WTC11 (cell line): ENCODE measurements around the gene MRPL55. TPM values are rescaled to one million over a fixed set of nuclear protein-coding genes. Genes with fewer than 3 reads are reported as not detected.

ENCODE experiments used
- ATAC-seq: fragments of 200-7000 bp; cut with Tn5 transposase; 2 replicates; pipeline ENCODE4 v1.10.0; 2021; ENCODE audit warnings: mild to moderate bottlenecking, moderate library complexity
- CTCF ChIA-PET: fragments of 300-600 bp; sonication (Branson Sonifier 250); formaldehyde crosslinking; loops from one replicate; lab custom pipeline; 2021; ENCODE audit warnings: antibody characterized with exemption; lab: Charles Lee
- POLR2A ChIA-PET: fragments of 350-600 bp; sonication (Branson Sonifier 250); formaldehyde crosslinking; loops from one replicate; lab custom pipeline; 2021; ENCODE audit warnings: antibody characterized with exemption; lab: Charles Lee
- DNase-seq: peaks from one replicate; pipeline ENCODE4 v3.0.0; 2021; ENCODE audit warnings: low spot score
- H3K27ac Mint-ChIP-seq: 2 replicates; pipeline ENCODE4 v1.8.0; 2021; ENCODE audit warnings: mixed read lengths
- H3K27me3 Mint-ChIP-seq: 2 replicates; pipeline ENCODE4 v1.8.0; 2021; ENCODE audit warnings: low read depth, mild to moderate bottlenecking, moderate library complexity, mixed read lengths
- H3K36me3 Mint-ChIP-seq: 2 replicates; pipeline ENCODE4 v1.8.0; 2021; ENCODE audit warnings: mixed read lengths
- H3K4me1 Mint-ChIP-seq: 2 replicates; pipeline ENCODE4 v1.8.0; 2022; ENCODE audit warnings: mixed read lengths
- H3K4me3 Mint-ChIP-seq: 2 replicates; pipeline ENCODE4 v1.8.0; 2021; ENCODE audit warnings: mild to moderate bottlenecking, moderate library complexity, mixed read lengths
- H3K9me3 Mint-ChIP-seq: 2 replicates; pipeline ENCODE4 v1.8.0; 2021; ENCODE audit warnings: mixed read lengths
- CREB1 ChIP-seq: sonication (generic); formaldehyde crosslinking; IDR thresholded peaks from 2 replicates; pipeline ENCODE4 v1.8.0; 2023; ENCODE audit warnings: mild to moderate bottlenecking, missing genetic modification reagents
- CREM ChIP-seq: sonication (generic); formaldehyde crosslinking; IDR thresholded peaks from 2 replicates; pipeline ENCODE4 v1.8.1; 2022; ENCODE audit warnings: mild to moderate bottlenecking, missing genetic modification reagents, moderate library complexity
- GABPB1 ChIP-seq: sonication (generic); formaldehyde crosslinking; IDR thresholded peaks from 2 replicates; pipeline ENCODE4 v1.8.1; 2023; ENCODE audit warnings: mild to moderate bottlenecking, missing genetic modification reagents
- GRHL2 ChIP-seq: fragments of 250-450 bp; sonication (Bioruptor Pico); IDR thresholded peaks from 2 replicates; pipeline ENCODE4 v1.8.0; 2022; ENCODE audit warnings: mild to moderate bottlenecking, moderate library complexity; ENCODE audit not compliant: insufficient replicate concordance, severe bottlenecking
- MAX ChIP-seq: sonication (generic); formaldehyde crosslinking; IDR thresholded peaks from 2 replicates; pipeline ENCODE4 v1.8.0; 2022; ENCODE audit warnings: mild to moderate bottlenecking, missing genetic modification reagents
- NR2C2 ChIP-seq: sonication (generic); formaldehyde crosslinking; IDR thresholded peaks from 2 replicates; pipeline ENCODE4 v1.8.0; 2022; ENCODE audit warnings: mild to moderate bottlenecking, missing genetic modification reagents
- NR3C1 ChIP-seq: sonication (generic); formaldehyde crosslinking; conservative IDR thresholded peaks from 2 replicates; pipeline ENCODE4 v1.8.1; 2023; ENCODE audit warnings: low read depth, mild to moderate bottlenecking, missing genetic modification reagents
- RELA ChIP-seq: sonication (generic); formaldehyde crosslinking; IDR thresholded peaks from 2 replicates; pipeline ENCODE4 v1.8.1; 2022; ENCODE audit warnings: missing genetic modification reagents, mild to moderate bottlenecking, borderline replicate concordance
- ZNF396 ChIP-seq: fragments of 250-450 bp; sonication (Bioruptor Pico); IDR thresholded peaks from 2 replicates; pipeline ENCODE4 v1.8.0; 2021; ENCODE audit warnings: mild to moderate bottlenecking, moderate library complexity, borderline replicate concordance
- ZNF512 ChIP-seq: sonication (generic); formaldehyde crosslinking; IDR thresholded peaks from 2 replicates; pipeline ENCODE4 v1.8.1; 2022; ENCODE audit warnings: missing genetic modification reagents, borderline replicate concordance
- ZNF532 ChIP-seq: fragments of 250-450 bp; sonication (Bioruptor Pico); IDR thresholded peaks from 2 replicates; pipeline ENCODE4 v1.9.0; 2021; ENCODE audit warnings: mild to moderate bottlenecking, borderline replicate concordance
- total RNA-seq: library from RNA; stranded (reverse); gene quantifications from 3 replicates; pipeline ENCODE4 v1.2.3, GENCODE V29; 2021
- TF ChIP-seq, protein P1 (sequence below): sonication (generic); formaldehyde crosslinking; IDR thresholded peaks from 2 replicates; pipeline ENCODE4 v1.8.1; 2023; ENCODE audit warnings: mild to moderate bottlenecking, missing genetic modification reagents, borderline replicate concordance
- TF ChIP-seq, protein P2 (sequence below): fragments of 250-450 bp; sonication (Bioruptor Pico); conservative IDR thresholded peaks from 2 replicates; pipeline ENCODE4 v1.9.0; 2021; ENCODE audit warnings: mild to moderate bottlenecking
- TF ChIP-seq, protein P3 (sequence below): sonication (generic); formaldehyde crosslinking; IDR thresholded peaks from 2 replicates; pipeline ENCODE4 v1.8.1; 2023; ENCODE audit warnings: mild to moderate bottlenecking, missing genetic modification reagents

The MRPL55 gene
- total RNA-seq, 1 experiment from 2014 or later: 66.9 TPM

DNA sequence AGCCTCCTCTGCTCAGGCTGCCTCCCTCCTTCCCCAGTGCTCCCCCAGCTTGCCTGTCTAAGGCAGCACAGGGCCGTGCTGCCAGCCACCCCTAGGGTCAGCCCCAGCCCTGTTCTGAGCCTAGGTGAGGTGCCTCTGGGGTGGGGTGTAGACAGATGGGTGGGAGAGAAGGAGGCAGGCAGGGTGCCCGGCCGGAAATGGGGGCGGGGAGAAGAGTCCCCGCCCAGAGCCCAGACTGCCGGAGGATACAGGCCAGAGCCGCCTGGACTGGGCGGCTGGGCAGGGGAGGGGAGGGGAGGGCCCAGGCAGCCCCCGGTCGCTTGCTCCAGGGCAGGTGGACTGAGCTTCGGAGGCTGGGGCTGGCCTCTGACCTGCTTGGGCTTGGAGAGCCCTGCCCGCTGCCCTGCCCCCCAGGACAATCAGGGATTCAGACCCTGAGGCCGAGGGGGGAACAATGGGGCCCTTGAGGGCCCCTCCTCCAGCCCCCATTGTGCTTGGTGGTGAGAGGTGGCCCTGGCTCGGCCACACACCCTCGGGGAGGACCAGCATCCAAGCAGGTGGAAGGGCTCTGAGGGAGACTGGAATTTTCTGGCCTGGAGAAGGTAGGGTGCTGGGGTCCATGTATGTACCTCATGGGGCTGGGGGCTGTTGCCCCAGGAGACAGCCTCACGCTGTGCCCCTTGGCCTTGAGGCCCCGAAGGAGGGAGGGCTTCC, 40.5 kb upstream of the MRPL55 start, which contains the start of gene GJC2 (continued):
- TF ChIP-seq ZNF512 (no peak), ZNF532 (CRISPR knock-in tag) (no peak), CREM (CRISPR knock-in tag) (no peak)

DNA sequence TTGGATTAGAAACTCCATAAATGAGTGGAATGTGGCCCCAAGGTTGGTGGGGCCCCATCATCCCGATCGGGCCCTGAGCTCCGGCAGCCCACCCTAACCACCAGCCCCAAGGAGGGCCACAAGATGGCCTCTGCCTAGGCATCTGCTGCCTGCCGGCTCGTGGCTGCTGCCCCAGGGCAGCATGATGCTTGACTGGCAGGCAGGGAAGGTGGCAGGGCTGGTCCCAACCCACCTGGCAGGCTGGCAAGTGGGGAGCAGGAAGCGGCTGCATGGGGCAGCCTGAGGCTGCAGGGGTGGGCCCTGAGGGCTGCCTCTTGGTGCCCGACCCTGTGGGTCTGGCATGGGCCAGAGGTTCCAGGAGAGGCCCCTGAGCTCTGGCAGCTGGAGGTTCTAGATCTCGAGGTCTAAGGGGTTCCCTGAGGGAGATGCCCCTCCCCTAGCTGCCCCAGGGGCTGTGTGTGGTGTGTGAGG, 39.9 kb upstream of the MRPL55 start:
- no peak for TF ChIP-seq NR2C2 (CRISPR knock-in tag)
- TF ChIP-seq CREB1 (CRISPR knock-in tag): no peak
- no peak for TF ChIP-seq GABPB1 (CRISPR knock-in tag)
- TF ChIP-seq, protein P1, sequence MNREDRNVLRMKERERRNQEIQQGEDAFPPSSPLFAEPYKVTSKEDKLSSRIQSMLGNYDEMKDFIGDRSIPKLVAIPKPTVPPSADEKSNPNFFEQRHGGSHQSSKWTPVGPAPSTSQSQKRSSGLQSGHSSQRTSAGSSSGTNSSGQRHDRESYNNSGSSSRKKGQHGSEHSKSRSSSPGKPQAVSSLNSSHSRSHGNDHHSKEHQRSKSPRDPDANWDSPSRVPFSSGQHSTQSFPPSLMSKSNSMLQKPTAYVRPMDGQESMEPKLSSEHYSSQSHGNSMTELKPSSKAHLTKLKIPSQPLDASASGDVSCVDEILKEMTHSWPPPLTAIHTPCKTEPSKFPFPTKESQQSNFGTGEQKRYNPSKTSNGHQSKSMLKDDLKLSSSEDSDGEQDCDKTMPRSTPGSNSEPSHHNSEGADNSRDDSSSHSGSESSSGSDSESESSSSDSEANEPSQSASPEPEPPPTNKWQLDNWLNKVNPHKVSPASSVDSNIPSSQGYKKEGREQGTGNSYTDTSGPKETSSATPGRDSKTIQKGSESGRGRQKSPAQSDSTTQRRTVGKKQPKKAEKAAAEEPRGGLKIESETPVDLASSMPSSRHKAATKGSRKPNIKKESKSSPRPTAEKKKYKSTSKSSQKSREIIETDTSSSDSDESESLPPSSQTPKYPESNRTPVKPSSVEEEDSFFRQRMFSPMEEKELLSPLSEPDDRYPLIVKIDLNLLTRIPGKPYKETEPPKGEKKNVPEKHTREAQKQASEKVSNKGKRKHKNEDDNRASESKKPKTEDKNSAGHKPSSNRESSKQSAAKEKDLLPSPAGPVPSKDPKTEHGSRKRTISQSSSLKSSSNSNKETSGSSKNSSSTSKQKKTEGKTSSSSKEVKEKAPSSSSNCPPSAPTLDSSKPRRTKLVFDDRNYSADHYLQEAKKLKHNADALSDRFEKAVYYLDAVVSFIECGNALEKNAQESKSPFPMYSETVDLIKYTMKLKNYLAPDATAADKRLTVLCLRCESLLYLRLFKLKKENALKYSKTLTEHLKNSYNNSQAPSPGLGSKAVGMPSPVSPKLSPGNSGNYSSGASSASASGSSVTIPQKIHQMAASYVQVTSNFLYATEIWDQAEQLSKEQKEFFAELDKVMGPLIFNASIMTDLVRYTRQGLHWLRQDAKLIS (CRISPR knock-in tag): no peak
- TF ChIP-seq MAX (CRISPR knock-in tag): no peak
- TF ChIP-seq, protein P2, sequence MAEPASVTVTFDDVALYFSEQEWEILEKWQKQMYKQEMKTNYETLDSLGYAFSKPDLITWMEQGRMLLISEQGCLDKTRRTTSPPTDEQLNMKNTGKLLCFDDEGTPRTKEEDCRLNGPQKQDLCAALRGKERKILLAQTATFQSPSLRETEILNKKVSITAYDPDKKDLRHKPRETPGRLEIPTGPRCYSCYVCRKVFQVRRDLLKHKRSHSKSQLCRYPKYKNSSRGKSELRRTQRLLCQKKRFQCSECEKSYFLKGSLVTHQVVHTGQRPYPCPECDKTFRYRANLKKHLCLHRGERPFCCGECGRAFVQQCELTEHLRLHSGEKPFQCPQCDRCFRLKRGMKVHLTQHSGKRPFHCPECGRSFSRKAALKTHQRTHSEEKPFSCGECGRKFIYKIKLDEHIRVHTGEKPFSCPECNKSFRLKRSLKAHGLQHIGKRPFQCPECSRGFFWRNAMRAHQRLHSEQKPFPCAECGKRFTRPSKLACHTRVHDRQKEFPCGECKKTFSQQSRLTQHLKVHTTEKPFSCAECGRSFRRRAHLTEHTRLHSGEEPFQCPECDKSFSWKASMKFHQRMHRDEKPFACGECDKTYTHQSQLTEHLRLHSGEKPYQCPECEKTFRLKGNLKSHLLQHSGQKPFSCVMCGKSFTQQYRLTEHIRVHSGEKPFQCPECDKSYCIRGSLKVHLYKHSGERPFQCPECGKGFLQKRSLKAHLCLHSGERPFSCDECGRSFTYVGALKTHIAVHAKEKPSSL: no peak
- no peak for TF ChIP-seq NR3C1 (CRISPR knock-in tag)
- TF ChIP-seq GRHL2 (CRISPR knock-in tag): no peak
- TF ChIP-seq, protein P3, sequence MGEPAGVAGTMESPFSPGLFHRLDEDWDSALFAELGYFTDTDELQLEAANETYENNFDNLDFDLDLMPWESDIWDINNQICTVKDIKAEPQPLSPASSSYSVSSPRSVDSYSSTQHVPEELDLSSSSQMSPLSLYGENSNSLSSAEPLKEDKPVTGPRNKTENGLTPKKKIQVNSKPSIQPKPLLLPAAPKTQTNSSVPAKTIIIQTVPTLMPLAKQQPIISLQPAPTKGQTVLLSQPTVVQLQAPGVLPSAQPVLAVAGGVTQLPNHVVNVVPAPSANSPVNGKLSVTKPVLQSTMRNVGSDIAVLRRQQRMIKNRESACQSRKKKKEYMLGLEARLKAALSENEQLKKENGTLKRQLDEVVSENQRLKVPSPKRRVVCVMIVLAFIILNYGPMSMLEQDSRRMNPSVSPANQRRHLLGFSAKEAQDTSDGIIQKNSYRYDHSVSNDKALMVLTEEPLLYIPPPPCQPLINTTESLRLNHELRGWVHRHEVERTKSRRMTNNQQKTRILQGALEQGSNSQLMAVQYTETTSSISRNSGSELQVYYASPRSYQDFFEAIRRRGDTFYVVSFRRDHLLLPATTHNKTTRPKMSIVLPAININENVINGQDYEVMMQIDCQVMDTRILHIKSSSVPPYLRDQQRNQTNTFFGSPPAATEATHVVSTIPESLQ (CRISPR knock-in tag): no peak
- no peak for TF ChIP-seq ZNF396 (CRISPR knock-in tag)
- TF ChIP-seq RELA (CRISPR knock-in tag): no peak
- ATAC-seq (no peak), DNase-seq (no peak)
- Mint-ChIP-seq H3K36me3 (no peaks in the 10 kb centered on the region), H3K4me1 (0 out of 2 replicates have a peak, but pooled peaks cover 2% of the 10 kb centered on the region), H3K4me3 (no peak overlapping the region), H3K9me3 (no peaks in the 10 kb centered on the region), H3K27me3 (no peaks in the 10 kb centered on the region), H3K27ac (no peak overlapping the region)
- ChIA-PET CTCF (interaction anchor here (0.9 to 2.4 kb wide), 4 partner anchors 8 to 18 kb away, joined by 3 to 11 read pairs (median 3); no protein-coding TSS in a partner anchor), POLR2A (no interaction called here)
